PFSK-1 (cell line): Measurements from ENCODE around the gene JMJD4.

Experiments
- SIN3A ChIP-seq: IDR thresholded peaks from 2 replicates; pipeline ENCODE4 v1.6.1; 2012; ENCODE audit warnings: mild to moderate bottlenecking, low read length, moderate library complexity, borderline replicate concordance; ENCODE audit not compliant: insufficient read depth
- TAF1 ChIP-seq: IDR thresholded peaks from 2 replicates; pipeline ENCODE4 v1.6.1; 2012; ENCODE audit warnings: low read length, control low read depth, borderline replicate concordance; ENCODE audit not compliant: insufficient read depth

GRCh38 chr1:227735539-227736285 is 610 bp upstream of the JMJD4 start:
- TF ChIP-seq SIN3A, result no peak
- TF ChIP-seq TAF1, result no peak
